Kidney epithelial cell (primary cell): ENCODE measurements around the gene PDE6H. TPM values are rescaled to one million over a fixed set of nuclear protein-coding genes. Genes with fewer than 3 reads are reported as not detected.

Experiments used
- DNase-seq: peaks from one replicate; pipeline ENCODE4 v3.0.0-alpha.2; 2010; ENCODE audit warnings: low read depth
- H3K27me3 ChIP-seq: 2 replicates; pipeline ENCODE4 v1.6.0; 2011; ENCODE audit warnings: low read length; ENCODE audit not compliant: control insufficient read depth, insufficient read depth
- H3K36me3 ChIP-seq: 2 replicates; pipeline ENCODE4 v1.5.1; 2011; ENCODE audit warnings: low read length; ENCODE audit not compliant: control insufficient read depth, insufficient read depth
- H3K4me3 ChIP-seq: 2 replicates; pipeline ENCODE4 v1.5.1; 2011; ENCODE audit warnings: low read depth, mild to moderate bottlenecking, control low read depth, low read length
- CTCF ChIP-seq: IDR thresholded peaks from 2 replicates; pipeline ENCODE4 v1.5.1; 2011; ENCODE audit warnings: mild to moderate bottlenecking, moderate library complexity, low read length, control low read depth, inconsistent platforms; ENCODE audit not compliant: insufficient read depth, poor library complexity, severe bottlenecking
- total RNA-seq: library from RNA; depleted of rRNA; stranded (reverse); fragments of >200 nt; gene quantifications from 2 replicates; pipeline ENCODE4 v1.2.3, GENCODE V29; 2015

Gene PDE6H
- total RNA-seq, 1 donor from 2014 or later: not detected

- Histone ChIP-seq H3K36me3 (no peaks in the 10 kb centered on the region), H3K27me3 (no peaks in the 10 kb centered on the region), H3K4me3 (no peak overlapping the region)
- no peak for TF ChIP-seq CTCF
- no peak for DNase-seq
Measured at GRCh38 chr12:14993117-14993516, 20.3 kb downstream of the PDE6H start.

DNA sequence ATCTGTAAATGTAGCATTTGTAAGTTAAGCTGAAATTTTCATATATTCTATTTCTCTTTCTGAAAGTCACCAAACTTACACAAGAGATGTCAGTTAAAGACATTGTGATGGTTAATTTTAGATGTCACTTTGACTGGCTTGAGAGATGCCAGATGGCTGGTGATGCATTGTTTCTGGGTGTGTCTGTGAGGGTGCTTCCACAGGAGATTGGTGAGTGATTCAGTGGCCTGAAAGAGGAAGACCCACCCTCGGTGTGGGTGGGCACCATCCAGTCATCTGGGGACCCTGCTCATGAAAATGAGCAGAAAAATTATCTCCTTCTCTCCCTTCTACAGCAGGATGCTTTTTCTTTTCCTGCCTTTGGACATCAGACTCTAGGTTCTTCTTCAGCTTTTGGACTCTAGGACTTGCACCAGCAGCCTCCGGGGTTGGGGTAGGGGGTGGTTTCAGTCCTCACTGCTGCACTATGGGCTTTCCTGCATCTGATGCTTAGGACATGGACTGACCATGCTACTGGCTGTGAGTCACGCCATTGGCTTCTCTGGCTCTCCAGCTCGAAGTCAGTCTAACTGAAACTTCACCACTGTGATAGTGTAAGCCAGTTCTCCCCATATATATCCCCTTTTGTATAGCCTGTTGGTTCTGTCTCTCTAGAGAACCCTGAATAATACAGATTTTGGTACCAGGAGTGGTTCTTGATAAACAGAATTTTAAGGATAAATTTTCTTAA, 20.9 kb downstream of the PDE6H start:
- DNase-seq: no peak
- H3K27me3 ChIP-seq: no peaks in the 10 kb centered on the region
- no peak for TF ChIP-seq CTCF

DNA sequence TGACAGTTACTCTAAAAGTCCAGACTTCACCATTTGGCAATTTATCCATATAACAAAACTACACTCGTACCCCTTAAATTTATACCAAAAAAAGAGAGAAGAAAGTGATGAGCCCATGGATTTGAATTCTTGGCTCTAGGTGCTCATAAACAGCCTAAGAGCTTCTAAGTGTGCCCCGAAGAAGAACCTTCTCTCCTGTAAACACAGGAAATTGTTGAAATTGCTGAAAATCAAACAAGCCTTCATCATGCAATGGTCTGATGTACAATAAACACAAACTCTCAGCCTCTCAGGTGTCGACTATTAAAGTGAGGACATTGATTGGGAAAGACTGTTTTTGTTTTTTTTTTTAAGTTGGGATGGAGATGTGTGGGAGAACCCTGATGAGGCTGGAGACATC, 21.8 kb downstream of the PDE6H start:
- Histone ChIP-seq H3K27me3 (no peaks in the 10 kb centered on the region), H3K4me3 (no peak overlapping the region), H3K36me3 (no peaks in the 10 kb centered on the region)
- no peak for DNase-seq
- no peak for TF ChIP-seq CTCF

More for the DNA sequence above, 20.9 kb downstream of the PDE6H start:
- Histone ChIP-seq H3K36me3 (no peaks in the 10 kb centered on the region), H3K4me3 (no peak overlapping the region)

- peak; percentile 31 for DNase-seq
Measured at GRCh38 chr12:14995583-14996425, 23.0 kb downstream of the PDE6H start.

GRCh38 chr12:14997998-14998397, 25.2 kb downstream of the PDE6H start:
- TF ChIP-seq CTCF: no peak
- Histone ChIP-seq H3K27me3 (peaks cover 2% of the 10 kb centered on the region), H3K4me3 (no peak overlapping the region), H3K36me3 (no peaks in the 10 kb centered on the region)
- DNase-seq: no peak

More at GRCh38 chr12:14995583-14996425, 23.0 kb downstream of the PDE6H start:
- TF ChIP-seq CTCF: peak; percentile 44
- Histone ChIP-seq H3K4me3 (no peak overlapping the region), H3K36me3 (no peaks in the 10 kb centered on the region), H3K27me3 (no peaks in the 10 kb centered on the region)
